GM11168 (cell line): Measurements from ENCODE around the gene MOSPD2.

ENCODE experiments used
- in situ Hi-C: fragments of 300-500 bp; cut with MboI; formaldehyde crosslinking; loops from one replicate; pipeline ENCODE4 v1.12.0; 2022; ENCODE audit warnings: low sequenced_read_pairs; ENCODE audit not compliant: unreplicated experiment

The MOSPD2 gene

GRCh38 chrX:14903891-14904290, 30.7 kb downstream of the MOSPD2 start:
- in situ Hi-C loops = no loop called here

DNA sequence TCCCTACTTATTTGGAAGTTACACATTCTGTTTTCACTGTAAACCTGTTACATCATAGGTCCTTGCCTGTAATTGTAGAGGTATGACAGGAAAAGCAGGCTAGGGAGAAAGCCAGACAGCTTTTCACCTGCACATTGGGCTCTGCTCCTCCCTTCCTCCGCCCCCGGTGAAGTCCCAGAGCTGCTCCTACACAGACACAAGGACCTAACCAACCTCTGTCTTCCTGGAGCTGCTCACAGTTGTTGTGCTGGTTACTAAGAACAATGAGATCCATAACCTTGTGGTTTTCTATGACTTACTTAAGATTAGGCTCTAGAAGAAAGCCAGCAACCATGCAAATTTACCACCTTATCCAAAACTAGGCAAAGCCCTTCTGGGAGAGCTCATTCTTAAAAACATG, 40.0 kb downstream of the MOSPD2 start:
- in situ Hi-C loops = no loop called here

DNA sequence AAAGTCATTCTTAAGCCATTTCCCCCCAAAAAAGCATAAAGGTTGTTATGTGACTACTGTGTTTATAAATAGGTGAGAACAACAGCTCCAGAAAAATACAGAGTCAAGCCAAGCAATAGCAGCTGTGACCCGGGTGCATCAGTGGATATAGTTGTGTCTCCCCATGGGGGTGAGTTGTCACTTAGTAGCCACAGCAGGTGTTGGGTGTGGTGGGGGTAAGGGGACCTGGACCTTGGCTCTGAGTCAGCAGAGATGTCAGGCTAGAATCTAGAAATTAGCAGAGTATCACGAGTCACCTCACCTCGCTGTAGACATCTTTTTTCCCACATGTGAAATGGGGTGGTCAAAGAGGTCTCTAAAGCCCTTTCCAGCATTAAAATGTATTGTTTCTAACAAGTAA, 42.4 kb downstream of the MOSPD2 start:
- in situ Hi-C loops = no loop called here

DNA sequence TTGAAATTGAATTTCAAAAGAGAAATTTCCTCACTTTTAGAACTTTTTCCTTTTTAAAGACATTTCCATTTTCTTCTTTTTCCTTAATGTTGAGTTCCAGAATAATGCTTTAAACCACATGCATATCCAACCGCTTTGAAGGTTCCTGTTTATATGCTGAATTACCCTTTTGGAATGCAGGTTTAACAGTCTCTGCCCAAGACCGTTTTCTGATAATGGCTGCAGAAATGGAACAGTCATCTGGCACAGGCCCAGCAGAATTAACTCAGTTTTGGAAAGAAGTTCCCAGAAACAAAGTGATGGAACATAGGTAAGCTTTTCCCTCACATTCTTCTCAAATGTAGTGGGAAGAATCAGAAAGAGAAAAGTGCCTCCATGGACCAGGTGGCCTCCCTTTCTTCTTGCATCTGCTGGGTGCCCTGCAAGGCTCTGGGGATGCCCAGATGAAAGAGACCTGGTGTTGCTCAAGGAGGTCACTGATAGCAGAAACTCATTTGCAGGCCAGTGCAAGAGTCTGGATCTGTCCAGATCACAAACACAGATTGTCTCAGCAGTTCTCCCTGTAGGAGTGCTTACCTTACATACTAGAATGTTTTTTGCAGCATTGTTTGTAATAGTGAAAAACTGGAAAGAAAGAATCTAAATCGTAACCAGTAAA, 42.9 kb downstream of the MOSPD2 start:
- in situ Hi-C loops = no loop called here

DNA sequence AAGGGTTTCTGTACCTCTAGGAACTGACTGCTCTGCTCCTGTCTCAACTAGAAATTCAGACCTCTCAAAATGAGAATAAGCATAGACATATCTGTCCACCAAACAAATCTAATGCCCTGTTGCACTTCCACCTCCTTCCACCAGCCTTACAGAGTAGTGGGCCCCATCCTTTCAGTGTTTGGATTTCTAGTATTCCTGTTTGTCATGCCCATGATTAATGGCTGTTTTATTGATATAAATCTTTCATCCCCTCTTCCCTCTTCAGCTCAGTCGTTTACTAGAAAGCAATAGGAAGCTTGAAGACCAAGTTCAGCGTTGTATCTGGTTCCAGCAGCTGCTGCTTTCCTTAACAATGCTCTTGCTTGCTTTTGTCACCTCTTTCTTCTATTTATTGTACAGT, 46.2 kb downstream of the MOSPD2 start:
- in situ Hi-C loops = no loop called here

DNA sequence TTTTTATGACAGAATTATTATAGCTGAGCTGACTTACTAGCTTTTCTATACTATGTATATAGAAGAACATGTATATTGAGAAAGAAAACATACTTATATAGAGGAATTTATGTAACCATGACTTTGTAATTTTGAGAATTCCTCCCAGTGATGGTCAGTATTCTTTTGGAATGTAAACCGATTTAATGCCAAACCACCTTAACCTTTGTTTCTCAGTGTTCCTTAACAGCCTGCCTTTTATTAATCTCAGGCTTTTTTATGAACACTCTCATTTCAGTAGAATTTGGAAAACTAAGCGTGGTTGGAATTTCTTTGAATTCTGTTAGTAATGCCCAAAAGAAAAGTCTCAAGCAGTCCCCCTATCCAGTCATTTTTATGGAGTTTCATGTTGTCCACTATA, 47.0 kb downstream of the MOSPD2 start:
- in situ Hi-C loops = no loop called here

- in situ Hi-C loops = no loop called here
Measured at GRCh38 chrX:14922437-14922836, 49.2 kb downstream of the MOSPD2 start.

- in situ Hi-C loops = no loop called here
Measured at GRCh38 chrX:14923761-14924160, 50.5 kb downstream of the MOSPD2 start.

DNA sequence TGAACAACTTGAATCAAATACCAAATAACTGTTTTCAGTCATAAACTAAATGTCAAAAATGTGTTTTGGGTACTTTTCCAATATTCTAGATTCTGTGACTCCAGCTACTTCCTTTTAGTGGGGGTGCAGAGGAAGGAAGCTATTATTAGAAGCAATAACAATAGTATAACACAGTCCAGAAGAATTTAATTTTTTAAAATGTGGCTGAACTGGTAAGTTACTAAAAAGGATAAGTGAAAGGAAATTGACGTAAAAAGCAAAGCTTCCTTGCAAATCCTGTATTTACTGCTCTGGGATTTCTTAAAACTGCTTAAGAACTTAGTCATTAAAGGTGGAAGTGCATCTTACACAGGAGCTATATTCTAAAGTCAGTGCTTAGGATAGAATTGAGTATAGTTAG, 53.2 kb downstream of the MOSPD2 start:
- in situ Hi-C loops = no loop called here

DNA sequence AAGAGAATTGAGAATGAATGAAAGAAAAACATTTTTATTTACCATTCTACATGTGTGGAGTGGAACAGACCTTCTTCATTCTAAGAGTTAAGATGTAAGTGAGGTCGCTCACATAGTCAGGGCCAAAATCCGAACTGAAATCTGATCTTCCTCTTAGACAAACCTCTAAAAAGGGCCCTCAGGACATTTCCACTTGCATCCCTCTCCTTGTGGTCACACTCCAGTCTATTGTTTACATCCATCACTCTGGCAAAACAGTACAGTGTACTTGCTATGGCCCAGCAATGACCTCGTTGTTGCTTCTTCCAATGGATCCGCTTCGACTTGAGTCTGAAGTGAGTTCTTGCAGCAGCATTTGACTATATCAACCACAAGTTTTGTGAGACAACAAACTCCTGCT, 54.2 kb downstream of the MOSPD2 start:
- in situ Hi-C loops = no loop called here

DNA sequence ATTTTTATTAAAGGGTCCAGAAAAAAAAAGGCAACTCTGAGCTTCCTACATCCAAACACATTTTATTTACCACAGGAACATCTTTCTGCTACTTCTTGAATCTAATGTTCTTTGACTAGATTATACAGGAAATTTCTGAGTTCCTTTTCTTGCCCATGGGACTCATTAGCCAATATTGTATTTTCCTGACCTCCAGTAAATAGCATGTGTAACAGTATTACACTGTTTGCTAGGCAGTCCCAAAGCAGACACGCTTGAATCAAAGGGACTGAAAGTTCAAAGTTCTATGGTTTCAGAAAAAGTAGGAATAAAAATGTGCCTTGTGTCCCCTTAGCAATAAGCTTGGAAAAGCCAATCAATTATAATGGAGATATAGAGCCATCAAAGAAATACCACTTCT, 57.4 kb downstream of the MOSPD2 start:
- in situ Hi-C loops = no loop called here

GRCh38 chrX:14932136-14932535, 58.9 kb downstream of the MOSPD2 start:
- in situ Hi-C loops = no loop called here

DNA sequence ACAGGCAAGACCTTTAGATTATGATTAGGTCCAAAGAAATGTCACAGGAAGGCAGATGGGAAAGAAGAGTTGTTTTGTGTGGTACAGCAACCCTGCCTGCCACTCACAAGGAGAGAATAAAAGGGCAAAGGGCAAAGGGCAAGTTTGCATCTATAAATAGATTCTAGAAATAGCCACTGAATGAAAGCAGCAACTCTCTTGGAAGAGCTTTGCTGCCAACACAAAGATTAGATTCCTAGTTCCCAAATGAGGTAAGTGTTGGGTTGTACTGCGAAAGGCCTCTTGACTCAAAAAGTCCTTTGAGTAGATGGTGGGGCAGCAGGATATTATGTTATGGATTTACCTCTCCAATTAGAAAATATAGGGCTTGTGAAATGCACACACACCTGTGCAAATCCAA, 61.2 kb downstream of the MOSPD2 start:
- in situ Hi-C loops = no loop called here

GRCh38 chrX:14936561-14936960, 63.3 kb downstream of the MOSPD2 start:
- in situ Hi-C loops = no loop called here

DNA sequence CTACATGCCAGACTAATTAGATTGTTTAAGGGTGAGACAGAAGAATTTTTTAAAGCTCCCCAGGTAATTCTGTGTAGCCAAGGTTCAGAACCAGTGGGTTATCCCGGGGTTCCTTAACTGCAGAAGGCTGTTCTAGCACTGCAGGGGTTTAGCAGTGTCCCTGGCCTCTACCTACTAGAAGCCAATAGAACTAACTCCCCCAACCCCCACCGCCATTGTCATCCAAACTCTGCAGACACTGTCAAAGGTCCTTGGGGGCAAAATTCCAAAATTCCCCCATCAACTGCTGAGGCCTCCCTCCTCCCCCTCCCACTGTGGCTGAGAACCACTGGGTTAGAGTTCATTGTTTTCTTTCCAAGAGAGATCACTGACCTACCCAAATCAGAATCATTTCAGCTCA, 66.4 kb downstream of the MOSPD2 start:
- in situ Hi-C loops = no loop called here

GRCh38 chrX:14941301-14941700, 68.1 kb downstream of the MOSPD2 start:
- in situ Hi-C loops = no loop called here

DNA sequence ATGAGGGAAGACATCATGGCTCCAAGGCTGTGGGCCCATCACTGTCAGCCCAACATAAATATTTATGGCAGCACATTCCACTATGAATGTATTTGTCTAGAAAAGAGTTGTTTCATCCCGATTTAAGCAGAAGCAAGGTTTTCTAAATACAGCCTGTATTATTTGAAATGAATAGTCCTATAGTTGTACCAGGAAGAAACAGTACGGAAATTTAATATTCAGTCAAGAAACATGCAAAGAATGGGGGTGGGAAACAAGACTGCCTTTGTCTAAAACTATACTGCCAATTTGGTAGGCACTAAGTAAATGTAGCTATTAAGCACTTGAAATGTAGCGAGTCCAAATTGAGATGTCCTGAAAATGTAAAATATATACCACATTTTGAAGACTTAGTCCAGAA, 69.1 kb downstream of the MOSPD2 start:
- in situ Hi-C loops = no loop called here

GRCh38 chrX:14943962-14944361, 70.7 kb downstream of the MOSPD2 start:
- in situ Hi-C loops = no loop called here

DNA sequence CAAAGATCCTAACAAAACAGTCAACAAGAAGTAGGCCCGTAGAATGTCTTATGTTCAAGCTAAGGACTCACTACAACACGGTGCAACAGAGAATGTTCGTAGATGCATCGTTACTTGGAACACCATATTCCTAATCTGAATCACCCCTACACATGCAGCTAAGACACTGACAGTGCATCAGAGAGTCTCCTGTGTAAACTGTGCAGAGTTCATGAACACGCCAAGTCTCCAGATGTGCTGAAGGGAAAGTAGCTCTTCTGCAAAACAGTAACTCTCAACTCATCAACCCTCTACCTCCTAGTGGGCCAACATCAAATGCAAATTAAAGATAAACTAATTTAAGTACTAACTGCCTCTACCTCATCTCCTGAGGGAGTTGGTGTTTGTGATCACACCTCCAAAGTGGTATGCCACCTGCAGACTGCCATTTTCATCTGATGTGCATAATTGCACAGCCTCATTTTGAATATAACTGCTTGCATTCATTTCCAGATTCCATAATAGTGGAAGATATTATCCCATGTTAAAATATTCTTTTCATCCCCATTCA, 73.5 kb downstream of the MOSPD2 start:
- in situ Hi-C loops = no loop called here

DNA sequence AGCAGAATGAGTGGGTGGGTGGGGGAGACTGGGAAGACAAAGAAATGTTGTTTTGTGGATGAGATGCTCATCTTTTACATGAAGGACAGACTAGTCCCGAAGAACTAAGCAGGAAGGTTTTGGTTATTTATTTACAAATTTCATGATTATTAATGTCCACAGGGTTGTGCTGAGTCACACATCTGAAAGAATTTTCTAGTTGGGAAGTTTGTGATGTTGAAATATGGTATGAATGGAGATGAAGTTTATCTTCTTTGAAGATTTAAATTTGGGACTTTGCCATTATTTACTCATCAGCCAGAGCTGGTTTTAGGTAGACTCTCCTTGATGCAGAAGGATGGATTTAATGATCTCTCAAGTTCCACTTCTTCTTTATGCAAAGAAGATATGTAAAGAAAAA, 75.5 kb downstream of the MOSPD2 start:
- in situ Hi-C loops = no loop called here

GRCh38 chrX:14956813-14957582, 83.8 kb downstream of the MOSPD2 start:
- in situ Hi-C loops = no loop called here
